Astrocyte (in vitro differentiated cells and primary cell): ENCODE data around the gene TRIB2. TPM values are rescaled to one million over a fixed set of nuclear protein-coding genes. Genes with fewer than 3 reads are reported as not detected.

ENCODE experiments used
- DNase-seq: peaks from one replicate; pipeline ENCODE4 v3.0.0-alpha.2; 2010; ENCODE audit warnings: low read depth
- FAIRE-seq: peaks from 2 replicates; lab custom pipeline; 2011; peaks lifted over from hg19 to GRCh38; lab: Jason Lieb, UNC
- H2AFZ ChIP-seq: 2 replicates; pipeline ENCODE4 v1.6.0; 2012; ENCODE audit warnings: low read depth, low read length, inconsistent platforms
- H3K27ac ChIP-seq: 2 replicates; pipeline ENCODE4 v1.5.1; 2011; ENCODE audit warnings: low read depth, low read length, inconsistent platforms
- H3K27me3 ChIP-seq: 2 replicates; pipeline ENCODE4 v1.6.0; 2011; ENCODE audit warnings: low read length, inconsistent platforms; ENCODE audit not compliant: insufficient read depth
- H3K36me3 ChIP-seq: 2 replicates; pipeline ENCODE4 v1.5.1; 2011; ENCODE audit warnings: low read length, inconsistent platforms; ENCODE audit not compliant: insufficient read depth
- H3K4me1 ChIP-seq: 2 replicates; pipeline ENCODE4 v1.5.1; 2011; ENCODE audit warnings: low read length, inconsistent platforms; ENCODE audit not compliant: insufficient read depth
- H3K4me2 ChIP-seq: 2 replicates; pipeline ENCODE4 v1.6.0; 2012; ENCODE audit warnings: low read length, inconsistent platforms
- H3K4me3 ChIP-seq: 2 replicates; pipeline ENCODE4 v1.5.1; 2011; ENCODE audit warnings: low read depth, mild to moderate bottlenecking, low read length, inconsistent platforms; ENCODE audit not compliant: insufficient read depth
- H3K79me2 ChIP-seq: 2 replicates; pipeline ENCODE4 v1.6.0; 2012; ENCODE audit warnings: mild to moderate bottlenecking, low read length, inconsistent platforms; ENCODE audit not compliant: insufficient read depth
- H3K9ac ChIP-seq: 2 replicates; pipeline ENCODE4 v1.6.0; 2012; ENCODE audit warnings: mild to moderate bottlenecking, low read length, inconsistent platforms
- H3K9me3 ChIP-seq: 2 replicates; pipeline ENCODE4 v1.5.1; 2012; ENCODE audit warnings: low read depth, mild to moderate bottlenecking, low read length, inconsistent platforms; ENCODE audit not compliant: insufficient read depth
- H4K20me1 ChIP-seq: 2 replicates; pipeline ENCODE4 v1.6.0; 2012; ENCODE audit warnings: low read length, inconsistent platforms; ENCODE audit not compliant: insufficient read depth
- H3K27ac Mint-ChIP-seq: one replicate; pipeline ENCODE4 v1.8.0; 2021; ENCODE audit warnings: mild to moderate bottlenecking, mixed read lengths; ENCODE audit not compliant: unreplicated experiment
- H3K27me3 Mint-ChIP-seq: one replicate; pipeline ENCODE4 v1.8.0; 2021; ENCODE audit warnings: low read depth, mixed read lengths; ENCODE audit not compliant: unreplicated experiment
- H3K36me3 Mint-ChIP-seq: one replicate; pipeline ENCODE4 v1.8.0; 2021; ENCODE audit warnings: low read depth, mixed read lengths; ENCODE audit not compliant: unreplicated experiment
- H3K4me1 Mint-ChIP-seq: one replicate; pipeline ENCODE4 v1.8.0; 2021; ENCODE audit warnings: low read depth, mixed read lengths; ENCODE audit not compliant: unreplicated experiment
- H3K4me3 Mint-ChIP-seq: one replicate; pipeline ENCODE4 v1.8.0; 2021; ENCODE audit warnings: mild to moderate bottlenecking, moderate library complexity, mixed read lengths; ENCODE audit not compliant: unreplicated experiment
- H3K9me3 Mint-ChIP-seq: one replicate; pipeline ENCODE4 v1.8.0; 2021; ENCODE audit warnings: mild to moderate bottlenecking, mixed read lengths; ENCODE audit not compliant: unreplicated experiment
- EZH2 ChIP-seq: IDR thresholded peaks from 2 replicates; pipeline ENCODE4 v1.6.1; 2012; ENCODE audit warnings: mild to moderate bottlenecking, low read length, inconsistent platforms; ENCODE audit not compliant: insufficient read depth
- total RNA-seq: library from RNA; stranded (reverse); gene quantifications from 2 replicates; pipeline ENCODE4 v1.2.1, GENCODE V29; 2021
- TF ChIP-seq, protein P1 (sequence below): IDR thresholded peaks from 2 replicates; pipeline ENCODE4 v1.5.1; 2011; ENCODE audit warnings: low read depth, mild to moderate bottlenecking, inconsistent platforms, low read length, moderate library complexity; ENCODE audit not compliant: insufficient read depth

Gene TRIB2
- total RNA-seq, 1 donor from 2014 or later: 22.6 TPM

GRCh38 chr2:12763486-12763885 lies 46.8 kb downstream of the TRIB2 start:
- TF ChIP-seq, protein P1, sequence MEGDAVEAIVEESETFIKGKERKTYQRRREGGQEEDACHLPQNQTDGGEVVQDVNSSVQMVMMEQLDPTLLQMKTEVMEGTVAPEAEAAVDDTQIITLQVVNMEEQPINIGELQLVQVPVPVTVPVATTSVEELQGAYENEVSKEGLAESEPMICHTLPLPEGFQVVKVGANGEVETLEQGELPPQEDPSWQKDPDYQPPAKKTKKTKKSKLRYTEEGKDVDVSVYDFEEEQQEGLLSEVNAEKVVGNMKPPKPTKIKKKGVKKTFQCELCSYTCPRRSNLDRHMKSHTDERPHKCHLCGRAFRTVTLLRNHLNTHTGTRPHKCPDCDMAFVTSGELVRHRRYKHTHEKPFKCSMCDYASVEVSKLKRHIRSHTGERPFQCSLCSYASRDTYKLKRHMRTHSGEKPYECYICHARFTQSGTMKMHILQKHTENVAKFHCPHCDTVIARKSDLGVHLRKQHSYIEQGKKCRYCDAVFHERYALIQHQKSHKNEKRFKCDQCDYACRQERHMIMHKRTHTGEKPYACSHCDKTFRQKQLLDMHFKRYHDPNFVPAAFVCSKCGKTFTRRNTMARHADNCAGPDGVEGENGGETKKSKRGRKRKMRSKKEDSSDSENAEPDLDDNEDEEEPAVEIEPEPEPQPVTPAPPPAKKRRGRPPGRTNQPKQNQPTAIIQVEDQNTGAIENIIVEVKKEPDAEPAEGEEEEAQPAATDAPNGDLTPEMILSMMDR: no peak
- no peak for TF ChIP-seq EZH2
- no peak for FAIRE-seq
- H3K27me3 ChIP-seq: no peaks in the 10 kb centered on the region
- Mint-ChIP-seq H3K4me1 (peaks cover 42% of the 10 kb centered on the region), H3K4me3 (no peak overlapping the region), H3K27ac (no peak overlapping the region), H3K9me3 (peaks cover 10% of the 10 kb centered on the region), H3K27me3 (peaks cover 6% of the 10 kb centered on the region), H3K36me3 (peaks cover 1% of the 10 kb centered on the region)
- H3K79me2 ChIP-seq: no peaks in the 10 kb centered on the region
- no peak overlapping the region for H3K27ac ChIP-seq
- no peaks in the 10 kb centered on the region for H3K9me3 ChIP-seq
- H3K4me3 ChIP-seq: no peak overlapping the region
- no peak overlapping the region for H3K4me2 ChIP-seq
- peak; percentile 56 for DNase-seq
- H4K20me1 ChIP-seq: no peaks in the 10 kb centered on the region
- H3K36me3 ChIP-seq: no peaks in the 10 kb centered on the region
- H3K9ac ChIP-seq: no peak overlapping the region
- peaks cover 38% of the 10 kb centered on the region for H3K4me1 ChIP-seq
- H2AFZ ChIP-seq: no peak overlapping the region

- Histone ChIP-seq H3K9me3 (no peaks in the 10 kb centered on the region), H3K27me3 (no peaks in the 10 kb centered on the region), H3K4me3 (no peak overlapping the region), H3K27ac (peak overlapping the region; percentile 35), H3K9ac (no peak overlapping the region), H3K4me2 (peak overlapping the region; percentile 16), H3K4me1 (peaks cover 33% of the 10 kb centered on the region), H3K36me3 (no peaks in the 10 kb centered on the region), H3K79me2 (no peaks in the 10 kb centered on the region), H4K20me1 (no peaks in the 10 kb centered on the region), H2AFZ (no peak overlapping the region)
- no peak for FAIRE-seq
- TF ChIP-seq, protein P1: no peak
- TF ChIP-seq EZH2: no peak
- DNase-seq: peak; percentile 97
- H3K27ac Mint-ChIP-seq: no peak overlapping the region
- H3K27me3 Mint-ChIP-seq: peaks cover 7% of the 10 kb centered on the region
- H3K4me3 Mint-ChIP-seq: no peak overlapping the region
- H3K4me1 Mint-ChIP-seq: peaks cover 40% of the 10 kb centered on the region
- peaks cover 10% of the 10 kb centered on the region for H3K9me3 Mint-ChIP-seq
- peaks cover 1% of the 10 kb centered on the region for H3K36me3 Mint-ChIP-seq
These were observed 47.5 kb downstream of the TRIB2 start for GRCh38 chr2:12764075-12764730.

GRCh38 chr2:12764849-12765605 lies 48.3 kb downstream of the TRIB2 start:
- TF ChIP-seq, protein P1: no peak
- no peak for TF ChIP-seq EZH2
- Mint-ChIP-seq H3K4me3 (no peak overlapping the region), H3K27me3 (peaks cover 11% of the 10 kb centered on the region)

More at GRCh38 chr2:12764849-12765605, 48.3 kb downstream of the TRIB2 start:
- peaks cover 36% of the 10 kb centered on the region for H3K4me1 Mint-ChIP-seq
- Histone ChIP-seq H3K27ac (peak overlapping the region; percentile 30), H3K27me3 (no peaks in the 10 kb centered on the region), H3K9ac (no peak overlapping the region), H3K4me2 (peak overlapping the region; percentile 3), H3K9me3 (no peaks in the 10 kb centered on the region), H3K4me3 (no peak overlapping the region), H3K4me1 (peaks cover 28% of the 10 kb centered on the region), H3K36me3 (no peaks in the 10 kb centered on the region), H2AFZ (no peak overlapping the region), H3K79me2 (no peaks in the 10 kb centered on the region), H4K20me1 (no peaks in the 10 kb centered on the region)
- peaks cover 1% of the 10 kb centered on the region for H3K36me3 Mint-ChIP-seq
- peaks cover 10% of the 10 kb centered on the region for H3K9me3 Mint-ChIP-seq
- H3K27ac Mint-ChIP-seq: peak overlapping the region; percentile 92
- peak; percentile 53 for DNase-seq
- no peak for FAIRE-seq
